K562 (cell line): ENCODE measurements around the gene OR13C8. TPM values are rescaled to one million over a fixed set of nuclear protein-coding genes. Genes with fewer than 3 reads are reported as not detected.

Experiments used
- ATAC-seq: fragments of 200-7000 bp; cut with Tn5 transposase; 3 replicates; pipeline ENCODE4 v1.9.1; 2020; ENCODE audit warnings: moderate library complexity
- BruUV-seq: library from RNA; stranded (reverse); fragments of 400-500 nt; replicated peaks from 2 replicates; lab custom pipeline; 2021; lab: Mats Ljungman, UMichigan
- CTCF ChIA-PET: fragments of 300-600 bp; formaldehyde crosslinking; extraction: SDS; loops from one replicate; lab custom pipeline; 2021; ENCODE audit warnings: low intra/inter-chr PET ratio; lab: Yijun Ruan, JAX
- POLR2A ChIA-PET: fragments of 300-600, 350-650 bp; sonication (Branson Sonifier 250); formaldehyde crosslinking; extraction: SDS; loops from one replicate; lab custom pipeline; 2021; ENCODE audit warnings: antibody characterized with exemption, inconsistent platforms; lab: Yijun Ruan, JAX
- DNase-seq, 4 experiments: peaks; one replicate each; pipeline versions ENCODE4 v3.0.0 to v3.0.0-alpha.2; 2011 to 2018; ENCODE audit warnings: low spot score in 3 of 4, mixed read lengths in 3 of 4; ENCODE audit errors: extremely low read depth in 1 of 4
- FAIRE-seq: peaks from 2 replicates; lab custom pipeline; 2011; peaks lifted over from hg19 to GRCh38; lab: Jason Lieb, UNC
- H2AFZ ChIP-seq: 2 replicates; pipeline ENCODE4 v1.6.0; 2011; ENCODE audit warnings: low read depth, low read length, control low read depth, inconsistent platforms
- H3K27ac ChIP-seq: fragments of 200-600 bp; 3 replicates; pipeline ENCODE4 v1.8.0; 2011; ENCODE audit warnings: low read depth, mild to moderate bottlenecking, control low read depth, inconsistent platforms, low read length, moderate library complexity, mixed read lengths; ENCODE audit errors: extremely low read depth
- H3K27me3 ChIP-seq, 2 experiments: fragments of 300-600 bp in 1 of 2; 2 replicates in 1 of 2; 3 replicates in 1 of 2; pipeline versions ENCODE4 v1.6.0 to v1.8.0; 2011; ENCODE audit warnings: inconsistent platforms in 2 of 2, low read length in 2 of 2, mild to moderate bottlenecking in 1 of 2, mixed read lengths in 1 of 2, moderate library complexity in 1 of 2; ENCODE audit not compliant: control insufficient read depth in 2 of 2, insufficient read depth in 2 of 2
- H3K36me3 ChIP-seq: fragments of 300-600 bp; 3 replicates; pipeline ENCODE4 v1.8.0; 2011; ENCODE audit warnings: mild to moderate bottlenecking, low read length, inconsistent platforms; ENCODE audit not compliant: control insufficient read depth, insufficient read depth
- H3K4me1 ChIP-seq, 2 experiments: fragments of 200-600 bp in 1 of 2; replicated peaks in 1 of 2; 2 replicates in 1 of 2; 3 replicates in 1 of 2; pipeline versions ENCODE4 v1.5.1 to v1.8.0; 2011; ENCODE audit warnings: inconsistent platforms in 2 of 2, low read length in 2 of 2, mild to moderate bottlenecking in 1 of 2, mixed read lengths in 1 of 2, moderate library complexity in 1 of 2; ENCODE audit not compliant: control insufficient read depth in 2 of 2, insufficient read depth in 2 of 2
- H3K4me2 ChIP-seq: 2 replicates; pipeline ENCODE4 v1.6.1; 2011; ENCODE audit warnings: low read length, control low read depth, inconsistent platforms, mixed read lengths; ENCODE audit not compliant: insufficient read depth
- H3K4me3 ChIP-seq: fragments of 200-600 bp; sonication (generic), shearing (Covaris generic); 2 replicates; pipeline ENCODE4 v1.5.1; 2016; ENCODE audit warnings: control low read depth, inconsistent platforms
- H3K79me2 ChIP-seq: fragments of 200-600 bp; 3 replicates; pipeline ENCODE4 v1.8.0; 2011; ENCODE audit warnings: low read length, inconsistent platforms; ENCODE audit not compliant: control insufficient read depth, insufficient read depth
- H3K9ac ChIP-seq, 2 experiments: 2 replicates each; pipeline versions ENCODE4 v1.6.0 to v1.6.1; 2011; ENCODE audit warnings: low read depth in 2 of 2, low read length in 2 of 2, control low read depth in 1 of 2, inconsistent platforms in 1 of 2, mild to moderate bottlenecking in 1 of 2, mixed read lengths in 1 of 2; ENCODE audit not compliant: insufficient read depth in 1 of 2
- H3K9me1 ChIP-seq: one replicate; pipeline ENCODE4 v1.6.0; 2011; ENCODE audit warnings: inconsistent platforms, mild to moderate bottlenecking, low read length, moderate library complexity; ENCODE audit not compliant: control insufficient read depth, insufficient read depth
- H3K9me3 ChIP-seq: replicated peaks from 2 replicates; pipeline ENCODE4 v1.5.1; 2011; ENCODE audit warnings: low read depth, low read length, inconsistent platforms; ENCODE audit not compliant: control insufficient read depth, insufficient read depth
- H4K20me1 ChIP-seq: replicated peaks from 2 replicates; pipeline ENCODE4 v1.6.1; 2011; ENCODE audit warnings: low read length, inconsistent platforms, mixed read lengths; ENCODE audit not compliant: control insufficient read depth, insufficient read depth
- ATF7 ChIP-seq: fragments of 450-650 bp; IDR thresholded peaks from 2 replicates; pipeline ENCODE4 v1.7.1; 2014; ENCODE audit warnings: mild to moderate bottlenecking, moderate library complexity
- CBFB ChIP-seq: sonication (generic); formaldehyde crosslinking; IDR thresholded peaks from 2 replicates; pipeline ENCODE4 v1.4.0; 2020; ENCODE audit warnings: mild to moderate bottlenecking, missing genetic modification reagents
- CEBPG ChIP-seq, 3 experiments: fragments of 200-800 bp in 1 of 3; sonication (Bioruptor generic) in 1 of 3; sonication (generic) in 1 of 3; formaldehyde crosslinking in 1 of 3; IDR thresholded peaks in 2 of 3; conservative IDR thresholded peaks in 1 of 3; 2 replicates each; pipeline versions ENCODE4 v1.6.1 to v1.8.0; 2016 to 2022; ENCODE audit warnings: missing compliant biosample characterization in 2 of 3, missing genetic modification characterization in 2 of 3, mild to moderate bottlenecking in 1 of 3, missing genetic modification reagents in 1 of 3
- HDAC2 ChIP-seq: fragments of 450-650 bp; IDR thresholded peaks from 2 replicates; pipeline ENCODE4 v1.6.1; 2016; ENCODE audit warnings: mild to moderate bottlenecking
- HMGXB4 ChIP-seq: sonication (generic); formaldehyde crosslinking; IDR thresholded peaks from 2 replicates; pipeline ENCODE4 v1.8.1; 2023; ENCODE audit warnings: mild to moderate bottlenecking, missing genetic modification reagents
- HNRNPK ChIP-seq: fragments of 200-400 bp; formaldehyde crosslinking; IDR thresholded peaks from one replicate; pipeline ENCODE4 v1.6.1; 2018; ENCODE audit warnings: mild to moderate bottlenecking, low read depth, low read length; ENCODE audit not compliant: poor library complexity, severe bottlenecking
- POLR2G ChIP-seq: fragments of 200-400 bp; formaldehyde crosslinking; IDR thresholded peaks from 2 replicates; pipeline ENCODE4 v1.6.1; 2017; ENCODE audit warnings: low read depth, mild to moderate bottlenecking, antibody characterized with exemption, low read length, moderate library complexity
- PPARD ChIP-seq: fragments of 250-450 bp; sonication (Bioruptor Pico); IDR thresholded peaks from 2 replicates; pipeline ENCODE4 v1.8.0; 2022; ENCODE audit warnings: inconsistent platforms, mild to moderate bottlenecking, moderate library complexity
- RFX7 ChIP-seq: fragments of 250-450 bp; sonication (Bioruptor Pico); IDR thresholded peaks from 2 replicates; pipeline ENCODE4 v1.5.1; 2021; ENCODE audit warnings: mild to moderate bottlenecking
- SMARCC2 ChIP-seq: fragments of 450-650 bp; IDR thresholded peaks from 2 replicates; pipeline ENCODE4 v1.6.1; 2017; ENCODE audit warnings: antibody characterized with exemption, moderate library complexity, mild to moderate bottlenecking, low read depth
- SP1 ChIP-seq: sonication (generic); formaldehyde crosslinking; IDR thresholded peaks from 2 replicates; pipeline ENCODE4 v1.8.1; 2022; ENCODE audit warnings: mild to moderate bottlenecking, missing genetic modification reagents
- SRF ChIP-seq, 2 experiments: fragments of 250-450, 450-650 bp in 1 of 2; sonication (Bioruptor Pico) in 1 of 2; sonication (generic) in 1 of 2; formaldehyde crosslinking; IDR thresholded peaks; 2 replicates each; pipeline versions ENCODE4 v1.5.0 to v1.5.1; 2020 to 2022; ENCODE audit warnings: mild to moderate bottlenecking in 1 of 2, missing genetic modification reagents in 1 of 2
- SRSF7 ChIP-seq: fragments of 200-400 bp; formaldehyde crosslinking; optimal IDR thresholded peaks from 2 replicates; pipeline ENCODE3; 2017; ENCODE audit warnings: mild to moderate bottlenecking, low read depth, low read length
- ZFP36 ChIP-seq: fragments of 150-350 bp; IDR thresholded peaks from 2 replicates; pipeline ENCODE4 v1.6.1; 2018; ENCODE audit warnings: low read length, low read depth; ENCODE audit not compliant: partially characterized antibody
- WGBS: fragments of 100-300 bp; shearing (Covaris generic); methylation state at CpG from one replicate; pipeline ENCODE4 v1.1.6; 2016; ENCODE audit warnings: low coverage, mixed read lengths; ENCODE audit not compliant: insufficient coverage; ENCODE audit errors: missing lambda C conversion rate; 5-methylcytosine and 5-hydroxymethylcytosine counted together
- in situ Hi-C: fragments of 300-500 bp; cut with MboI; formaldehyde crosslinking; loops from 4 replicates; pipeline ENCODE4 v1.15.0; 2018; ENCODE audit warnings: inconsistent platforms, mixed read lengths
- intact Hi-C: fragments of 100-400 bp; cut with micrococcal nuclease; formaldehyde crosslinking; loops from 2 replicates; pipeline ENCODE4 v1.14.2; 2022
- polyA plus RNA-seq, 8 experiments: library from polyadenylated mRNA; depleted of rRNA in 4 of 8; stranded (reverse) in 5 of 8; unstranded in 3 of 8; fragments of >200 nt; fragmentation: Nextera tagmentation in 2 of 8; fragmentation: Illumina TruSeq in 1 of 8; extraction: Ambion mirVana in 2 of 8; extraction: Trizol in 1 of 8; gene quantifications; 2 replicates each; pipeline versions ENCODE4 v1.2.1 to v1.2.3, GENCODE V29; 2011 to 2014; ENCODE audit warnings: inconsistent platforms in 1 of 8, missing spikeins in 1 of 8
- total RNA-seq, 7 experiments: library from RNA; depleted of rRNA in 6 of 7; stranded (reverse); fragments of >200 nt in 6 of 7; fragmentation: Illumina TruSeq in 2 of 7; extraction: Trizol in 2 of 7; gene quantifications; 2 replicates each; pipeline versions ENCODE4 v1.2.1 to v1.2.3, GENCODE V29; 2011 to 2021; ENCODE audit warnings: low replicate concordance in 1 of 7
- TF ChIP-seq, protein P1 (sequence below): fragments of 250-450 bp; sonication (Bioruptor Pico); IDR thresholded peaks from 2 replicates; pipeline ENCODE4 v1.5.1; 2021; ENCODE audit warnings: mild to moderate bottlenecking

OR13C8 gene
- total and polyA plus RNA-seq, 9 of the 15 experiments (the other 6 are each of a cell fraction or from before 2014, with no cell fraction given): not detected

GRCh38 chr9:104617418-104617817 lies 48.5 kb downstream of the OR13C8 start (continued):
- TF ChIP-seq, protein P1, sequence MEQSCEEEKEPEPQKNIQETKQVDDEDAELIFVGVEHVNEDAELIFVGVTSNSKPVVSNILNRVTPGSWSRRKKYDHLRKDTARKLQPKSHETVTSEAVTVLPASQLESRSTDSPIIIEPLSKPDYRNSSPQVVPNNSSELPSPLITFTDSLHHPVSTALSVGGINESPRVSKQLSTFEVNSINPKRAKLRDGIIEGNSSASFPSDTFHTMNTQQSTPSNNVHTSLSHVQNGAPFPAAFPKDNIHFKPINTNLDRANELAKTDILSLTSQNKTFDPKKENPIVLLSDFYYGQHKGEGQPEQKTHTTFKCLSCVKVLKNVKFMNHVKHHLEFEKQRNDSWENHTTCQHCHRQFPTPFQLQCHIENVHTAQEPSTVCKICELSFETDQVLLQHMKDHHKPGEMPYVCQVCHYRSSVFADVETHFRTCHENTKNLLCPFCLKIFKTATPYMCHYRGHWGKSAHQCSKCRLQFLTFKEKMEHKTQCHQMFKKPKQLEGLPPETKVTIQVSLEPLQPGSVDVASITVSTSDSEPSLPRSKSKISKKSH (CRISPR knock-in tag): no peak
- TF ChIP-seq CBFB (no peak), ATF7 (no peak), SRSF7 (no peak)

- 4% methylated on average over 2 of the region's 2 CpGs for WGBS
- H3K9me3 ChIP-seq: no peaks in the 10 kb centered on the region
- H4K20me1 ChIP-seq: no peaks in the 10 kb centered on the region
- no peaks in the 10 kb centered on the region for H3K36me3 ChIP-seq
- H3K4me3 ChIP-seq: no peak within 1 kb of the TSS
- no TSS peak for BruUV-seq
- no peak within 1 kb of the TSS for H3K4me2 ChIP-seq
- H3K9ac ChIP-seq: no peak within 1 kb of the TSS
- intact Hi-C loops (no loop called here), in situ Hi-C loops (no loop called here)
- CTCF ChIA-PET: no interaction called here
- H2AFZ ChIP-seq: no peak within 1 kb of the TSS
- H3K79me2 ChIP-seq: no peaks in the 10 kb centered on the region
- POLR2A ChIA-PET: no interaction called here
- no peak for FAIRE-seq
- no peak for DNase-seq
- no peaks in the 10 kb centered on the region for H3K27me3 ChIP-seq
- H3K9me1 ChIP-seq: no peaks in the 10 kb centered on the region
- no peak within 1 kb of the TSS for H3K27ac ChIP-seq
- ATAC-seq: no peak
- H3K4me1 ChIP-seq: no peaks in the 10 kb centered on the region
- TF ChIP-seq SMARCC2 (no peak), RFX7 (no peak), ZFP36 (no peak), HDAC2 (no peak), HMGXB4 (CRISPR knock-in tag) (no peak), POLR2G (no peak), SRF (CRISPR knock-in tag; IDR thresholded peaks at IDR 0.05) (no peak), CEBPG (CRISPR knock-in tag; IDR thresholded peaks at IDR 0.05) (no peak), CEBPG (tag; conservative IDR thresholded peaks at IDR 0.05 in 1 of 2, IDR thresholded peaks at IDR 0.05 in 1 of 2) (no peak), PPARD (CRISPR knock-in tag) (no peak), HNRNPK (no peak), SP1 (no peak)
Observed at GRCh38 chr9:104618104-104618503, 49.1 kb downstream of the OR13C8 start, which contains the start of gene OR13C9. TSS of gene OR13C9 (minus strand) at chr9:104618204. CDS start at chr9:104618204, 0 bp downstream.
